HG03378 (cell line): ENCODE data around the gene CELF1.
"Not testable (repeated sequence)": the region's sequence is repeated elsewhere in the genome, so short reads cannot be mapped to it uniquely, and the experiment has no call there.

Experiments
- ATAC-seq: cut with Tn5 transposase; IDR thresholded peaks from one replicate; pipeline ENCODE4 v1.9.1; 2021; ENCODE audit warnings: mild to moderate bottlenecking, moderate library complexity; ENCODE audit not compliant: unreplicated experiment

The CELF1 gene

GRCh38 chr11:47577460-47578041, 24.6 kb upstream of the CELF1 start:
- no peak for ATAC-seq

- ATAC-seq = no peak
Measured at GRCh38 chr11:47573321-47573720, 20.4 kb upstream of the CELF1 start.

DNA sequence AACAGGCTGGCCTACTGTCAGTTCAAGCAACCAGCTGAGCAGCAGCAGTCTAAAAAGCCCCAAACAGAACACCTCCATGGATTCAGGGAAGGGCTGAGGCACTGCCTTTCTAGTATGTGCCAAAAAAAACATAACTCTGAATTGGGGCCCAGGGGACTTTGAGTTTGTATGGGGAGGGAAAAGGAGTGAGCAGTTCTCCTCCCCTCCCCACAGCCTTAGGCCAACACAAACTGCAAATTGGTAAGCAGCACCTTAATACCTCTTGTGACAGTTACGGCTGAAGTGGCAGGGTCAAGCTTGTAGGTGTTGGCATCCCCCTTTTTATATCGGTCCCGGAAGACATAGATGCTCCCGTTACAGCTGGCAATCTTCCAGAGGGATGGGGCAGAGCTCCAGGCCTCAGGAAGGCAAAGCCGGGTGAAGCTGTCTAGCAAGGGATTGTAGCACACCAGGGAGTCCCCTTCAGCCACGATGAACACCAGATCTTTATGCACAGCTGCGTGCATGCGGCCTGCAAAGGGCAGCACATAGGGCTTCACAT, 19.9 kb upstream of the CELF1 start:
- ATAC-seq = no peak

DNA sequence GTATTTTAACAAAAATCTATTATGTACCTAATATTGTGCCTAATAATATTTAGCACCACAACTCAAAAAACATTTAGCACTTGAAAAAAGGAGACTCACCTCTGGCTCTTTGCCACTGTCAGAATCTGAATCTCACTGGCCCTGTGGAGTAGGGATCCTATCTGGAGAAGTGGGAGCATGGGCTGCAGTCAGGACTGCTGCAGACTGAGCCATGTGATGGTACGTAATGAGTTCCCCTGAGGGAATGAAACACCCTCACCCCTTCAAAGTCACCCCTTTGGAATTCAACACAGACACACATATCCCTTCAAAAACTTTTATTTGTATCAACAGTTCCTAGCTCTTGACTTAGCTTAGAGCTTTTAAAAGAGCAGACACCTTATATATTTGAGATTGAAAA, 19.0 kb upstream of the CELF1 start:
- no peak for ATAC-seq

DNA sequence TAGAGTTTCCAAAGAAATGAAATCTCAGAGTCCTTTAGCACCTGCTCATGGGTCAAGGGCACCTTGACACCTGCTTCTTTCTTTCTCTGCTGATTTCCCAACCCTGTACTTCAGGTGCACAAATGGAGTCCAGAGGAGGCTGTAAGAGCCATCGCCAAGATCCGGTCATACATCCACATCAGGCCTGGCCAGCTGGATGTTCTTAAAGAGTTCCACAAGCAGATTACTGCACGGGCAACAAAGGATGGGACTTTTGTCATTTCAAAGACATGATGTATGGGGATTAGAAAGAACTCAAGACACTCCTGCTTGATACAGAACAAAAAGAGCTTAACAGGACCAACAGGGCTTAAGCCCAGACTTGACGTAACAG, 18.4 kb upstream of the CELF1 start:
- ATAC-seq = no peak

DNA sequence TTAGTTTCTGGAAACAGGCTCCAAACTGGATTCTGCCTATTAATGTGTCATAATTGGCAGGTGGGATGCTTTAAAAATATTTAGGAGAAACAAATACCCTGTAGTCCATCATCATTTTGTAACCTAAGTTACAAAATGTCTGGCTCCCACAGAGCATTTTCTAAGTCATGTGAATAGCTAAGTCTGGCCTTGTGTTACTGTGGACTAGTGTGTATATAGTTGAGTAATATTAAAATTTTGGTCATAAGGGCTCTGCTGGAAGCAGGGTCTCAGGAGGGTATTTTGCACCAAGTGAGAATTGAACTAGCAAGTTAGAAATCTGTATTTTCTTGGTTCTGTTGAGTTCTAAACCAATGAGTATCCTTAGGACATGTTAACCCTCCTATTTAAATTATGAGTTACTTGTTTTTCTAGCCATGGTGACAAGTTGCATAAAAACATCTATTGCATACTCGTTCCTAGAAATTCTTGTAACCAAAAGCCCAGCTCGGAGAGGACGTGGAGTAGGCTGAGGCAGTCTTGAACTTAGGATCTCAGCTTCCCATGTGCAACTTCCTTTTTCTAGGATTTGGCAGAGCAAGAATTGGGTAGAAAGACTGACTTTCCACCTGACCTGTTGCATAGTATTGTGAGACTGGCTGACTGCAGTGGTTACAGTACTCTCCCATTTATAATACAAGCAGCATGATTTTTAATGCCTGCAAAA, 17.9 kb upstream of the CELF1 start:
- no peak for ATAC-seq

DNA sequence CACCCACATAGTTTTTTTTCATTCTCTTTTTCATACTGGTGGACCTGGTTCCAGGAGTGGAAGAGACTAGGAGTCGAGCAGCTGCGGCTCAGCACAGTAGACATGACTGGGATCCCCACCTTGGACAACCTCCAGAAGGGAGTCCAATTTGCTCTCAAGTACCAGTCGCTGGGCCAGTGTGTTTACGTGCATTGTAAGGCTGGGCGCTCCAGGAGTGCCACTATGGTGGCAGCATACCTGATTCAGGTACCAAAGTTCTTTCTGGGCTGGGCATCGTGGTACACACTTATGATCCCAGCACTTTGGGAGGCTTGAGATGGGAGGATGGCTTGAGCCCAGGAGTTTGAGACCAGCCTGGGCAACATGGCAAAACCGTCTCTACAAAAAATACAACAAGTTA, 16.7 kb upstream of the CELF1 start:
- no peak for ATAC-seq

DNA sequence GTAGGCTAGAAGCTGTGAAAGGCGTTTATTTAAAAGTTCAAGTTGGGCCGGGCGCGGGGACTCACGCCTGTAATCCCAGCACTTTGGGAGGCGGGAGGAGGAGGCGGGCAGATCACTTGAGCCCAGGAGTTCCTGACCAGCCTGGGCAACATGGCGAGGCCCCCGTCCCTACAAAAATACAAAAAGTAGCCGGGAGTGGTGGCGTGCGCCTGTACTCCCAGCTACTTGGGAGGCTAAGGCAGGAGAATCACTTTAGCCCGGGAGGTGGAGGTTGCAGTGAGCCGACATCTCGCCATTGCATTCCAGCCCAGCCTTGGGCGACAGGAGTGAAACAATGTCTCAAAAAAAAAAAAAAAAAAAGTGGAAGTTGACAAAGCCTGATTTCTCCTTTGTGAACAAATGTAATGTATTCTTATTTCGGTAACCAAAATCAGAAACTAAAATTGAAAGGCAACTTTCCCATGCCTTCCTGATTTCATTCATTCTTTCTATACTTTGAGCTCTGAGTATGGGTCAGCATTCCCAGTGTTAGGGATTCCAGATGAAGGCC, 13.3 kb upstream of the CELF1 start:
- peak; percentile 9 for ATAC-seq

DNA sequence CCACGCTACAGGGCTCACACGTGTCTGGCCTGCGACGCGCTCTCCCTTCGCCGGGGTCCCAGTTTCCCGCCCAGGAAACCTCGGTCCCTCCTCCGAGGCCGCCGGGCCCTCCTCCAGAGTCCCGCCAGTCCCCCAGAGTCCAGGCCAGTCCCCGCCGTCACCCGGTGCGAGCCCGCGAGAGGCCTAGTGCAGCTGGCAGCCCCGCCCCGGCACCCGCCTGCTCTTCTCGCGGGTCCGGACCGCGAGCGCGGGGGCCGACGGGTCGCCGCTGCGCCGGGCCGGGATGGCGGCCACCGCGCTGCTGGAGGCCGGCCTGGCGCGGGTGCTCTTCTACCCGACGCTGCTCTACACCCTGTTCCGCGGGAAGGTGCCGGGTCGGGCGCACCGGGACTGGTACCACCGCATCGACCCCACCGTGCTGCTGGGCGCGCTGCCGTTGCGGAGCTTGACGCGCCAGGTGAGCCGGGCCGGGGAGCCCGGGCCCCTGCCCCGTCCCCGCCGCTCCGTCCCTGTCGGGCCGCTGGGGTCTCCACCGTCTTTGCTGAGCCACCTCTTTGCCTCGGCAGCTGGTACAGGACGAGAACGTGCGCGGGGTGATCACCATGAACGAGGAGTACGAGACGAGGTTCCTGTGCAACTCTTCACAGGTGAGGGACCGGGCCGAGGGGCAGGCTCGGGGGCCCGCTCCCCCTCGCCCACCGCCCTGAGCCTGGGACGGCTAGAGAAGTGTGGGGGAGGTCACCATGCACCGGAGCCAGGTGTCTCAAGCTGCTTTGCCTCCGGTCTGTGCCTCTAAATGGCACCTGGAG, 12.6 kb upstream of the CELF1 start, which contains the start of gene PTPMT1:
Gene PTPMT1, plus strand, starts transcription at position 260 of the 809 bp plus-strand sequence. Its CDS starts 24 bp downstream, at position 284.
- ATAC-seq = peak; percentile 59

DNA sequence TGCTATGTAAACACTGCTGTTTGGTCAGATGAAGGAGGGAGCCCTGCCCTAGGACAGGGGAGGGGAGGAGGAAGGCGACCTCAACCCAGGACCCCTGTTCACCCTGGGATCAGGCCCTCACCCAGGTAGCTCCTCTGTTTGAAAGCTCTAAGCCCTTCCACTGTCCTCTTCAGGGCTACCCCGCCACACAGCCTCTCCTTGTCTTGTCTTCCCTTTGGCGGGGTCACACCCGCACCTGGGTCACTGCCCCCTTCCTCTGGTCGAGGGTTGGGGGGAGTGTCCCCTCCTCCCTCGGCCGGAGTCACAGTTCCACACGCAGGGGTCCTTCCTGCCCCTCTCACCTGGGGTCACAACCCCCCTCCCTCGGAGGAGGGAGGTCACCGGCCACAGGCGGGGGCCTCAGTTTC, 12.0 kb upstream of the CELF1 start:
- no peak for ATAC-seq

DNA sequence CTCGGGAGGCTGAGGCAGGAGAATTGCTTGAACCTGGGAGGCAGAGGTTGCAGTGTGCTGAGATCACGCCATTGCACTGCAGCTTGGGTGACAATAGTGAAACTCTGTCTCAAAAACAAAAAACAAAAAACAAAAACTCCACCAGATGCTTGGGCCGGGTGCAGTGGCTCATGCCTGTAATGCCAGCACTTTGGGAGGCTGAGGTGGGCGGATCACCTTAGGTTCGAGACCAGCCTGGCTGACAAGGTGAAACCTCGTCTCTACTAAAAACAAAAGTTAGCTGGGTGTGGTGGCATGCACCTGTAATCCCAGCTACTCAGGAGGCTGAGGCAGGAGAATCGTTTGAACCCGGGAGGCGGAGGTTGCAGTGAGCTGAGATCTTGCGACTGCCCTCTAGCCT, 11.4 kb upstream of the CELF1 start:
- ATAC-seq = not testable (repeated sequence)

DNA sequence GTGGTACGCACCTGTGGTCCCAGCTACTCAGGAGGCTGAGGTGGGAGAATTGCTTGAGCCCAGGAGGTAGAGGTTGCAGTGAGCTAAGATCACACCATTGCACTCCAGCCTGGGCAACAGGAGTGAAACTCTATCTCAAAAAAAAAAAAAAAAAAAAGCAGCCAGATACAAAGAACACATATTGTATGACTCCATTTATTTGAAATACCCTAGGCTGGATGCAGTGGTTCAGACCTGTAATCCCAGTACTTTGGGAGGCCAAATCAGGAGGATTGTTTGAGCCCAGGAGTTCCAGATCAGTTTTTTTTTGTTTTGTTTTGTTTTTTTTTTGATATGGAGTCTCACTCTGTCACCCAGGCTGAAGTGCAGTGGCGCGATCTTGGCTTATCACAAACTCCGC, 9.5 kb upstream of the CELF1 start:
- not testable (repeated sequence) for ATAC-seq

DNA sequence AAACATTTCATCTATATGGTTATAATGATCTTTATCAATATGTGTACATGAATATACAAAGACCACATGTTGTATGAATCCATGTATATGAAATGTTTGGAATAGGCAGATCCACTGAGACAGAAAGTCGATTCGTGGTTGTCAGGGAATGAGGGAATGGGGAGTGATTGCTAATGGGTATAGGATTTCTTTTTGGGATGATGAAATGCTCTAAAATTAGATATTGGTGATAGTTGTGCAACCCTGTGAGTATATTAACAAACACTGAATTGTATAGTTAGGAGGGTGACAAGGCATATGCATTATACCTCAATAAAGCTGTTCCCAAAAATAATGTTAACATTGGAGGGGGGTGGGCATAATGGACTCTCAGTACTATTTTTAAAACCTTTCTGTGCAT, 7.5 kb upstream of the CELF1 start:
- no peak for ATAC-seq

DNA sequence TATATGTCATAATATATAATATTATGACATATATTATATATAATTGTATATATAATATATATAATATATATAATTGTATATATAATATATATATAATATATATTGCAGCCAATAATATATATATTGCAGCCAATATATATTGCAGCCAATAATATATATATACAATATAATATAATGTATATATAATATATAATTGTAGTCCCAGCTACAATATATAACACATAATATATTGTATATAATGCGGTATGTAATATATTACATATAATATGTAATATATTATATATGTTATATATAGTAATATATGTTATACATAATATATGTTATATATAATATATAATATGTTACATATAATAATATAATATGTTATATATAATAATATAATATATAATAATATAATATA, 5.8 kb upstream of the CELF1 start:
- no peak for ATAC-seq

- ATAC-seq = not testable (repeated sequence)
Measured at GRCh38 chr11:47557004-47557403, 4.1 kb upstream of the CELF1 start.

GRCh38 chr11:47553406-47553743, 443 bp upstream of the CELF1 start:
- ATAC-seq = peak; percentile 35

DNA sequence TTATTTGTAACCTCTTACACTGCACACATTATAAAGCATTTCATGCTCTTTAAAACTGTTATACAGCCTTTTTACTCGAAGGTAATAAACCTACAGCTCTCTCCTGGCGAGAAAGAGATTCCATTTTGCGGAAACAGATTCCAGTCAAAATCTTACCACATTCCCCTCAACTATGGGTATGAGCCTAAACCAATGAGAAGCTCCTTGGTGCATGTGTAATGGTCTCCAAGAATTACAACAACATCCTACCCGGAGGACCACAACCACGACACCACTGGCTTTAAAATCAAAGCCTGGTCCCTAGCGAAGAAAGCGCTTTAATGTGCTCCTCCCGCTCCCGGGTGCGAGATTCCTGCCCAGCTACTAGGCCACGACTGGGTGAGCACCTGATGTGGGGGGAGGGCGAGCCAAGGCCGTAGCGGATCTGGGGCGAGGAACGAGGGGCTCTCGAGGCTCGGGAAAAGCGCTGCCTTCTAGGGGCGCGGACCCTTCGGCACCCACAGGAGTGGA, 821 bp downstream of the CELF1 start:
- no peak for ATAC-seq

DNA sequence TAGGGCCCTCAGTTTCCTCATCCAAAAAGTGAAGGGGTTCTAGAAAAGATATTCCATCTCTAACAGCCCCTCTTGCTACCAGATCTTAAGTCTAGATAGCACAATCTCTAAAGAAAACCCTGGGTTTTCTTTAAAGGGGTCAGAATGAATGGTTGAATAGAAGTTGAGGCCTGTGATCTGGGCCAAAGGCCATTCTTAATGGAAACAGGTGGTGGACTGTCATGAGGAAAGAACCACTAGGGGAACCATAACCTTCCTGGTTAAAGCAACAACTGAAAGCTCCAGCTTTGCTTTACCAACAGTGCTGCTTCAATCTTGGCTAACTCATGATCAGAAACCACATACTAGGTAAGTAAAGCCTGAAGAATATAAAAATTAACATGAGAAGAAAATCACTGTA, 1.8 kb downstream of the CELF1 start:
- no peak for ATAC-seq

- no peak for ATAC-seq
Measured at GRCh38 chr11:47550288-47551047, 2.5 kb downstream of the CELF1 start.

GRCh38 chr11:47546274-47546673, 6.7 kb downstream of the CELF1 start:
- ATAC-seq = not testable (repeated sequence)

DNA sequence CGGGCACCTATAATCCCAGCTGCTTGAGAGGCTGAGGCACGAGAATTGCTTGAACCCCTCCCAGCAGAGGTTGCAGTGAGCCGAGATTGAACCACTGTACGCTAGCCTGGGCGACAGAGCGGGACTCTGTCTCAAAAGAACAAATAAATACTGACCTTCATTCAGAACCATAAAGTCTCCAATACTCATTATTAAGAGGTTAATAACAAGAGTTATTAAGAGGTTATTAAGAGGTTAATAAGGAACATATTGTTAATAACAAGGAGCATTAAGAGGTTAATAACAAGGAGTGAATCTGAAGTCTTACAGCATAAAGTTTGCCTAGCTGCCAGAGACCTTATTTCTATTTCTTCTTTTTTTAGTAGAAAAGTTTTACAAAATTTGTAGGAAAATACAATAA, 7.6 kb downstream of the CELF1 start:
- ATAC-seq = no peak
